Measurements from ENCODE around the gene ZBED4. TPM values are rescaled to one million over a fixed set of nuclear protein-coding genes. Genes with fewer than 3 reads are reported as not detected.
A peak's percentile ranks its signal among the peaks of the same experiment; 100 is the strongest.

Gene ZBED4
- total RNA-seq, 2 experiments from 2014 or later = 20.0 to 20.8 TPM

GRCh38 chr22:49906799-49907290, 53.2 kb downstream of the ZBED4 start:
- DNase-seq = no peak
- no peaks in the 10 kb centered on the region for H3K9me3 Mint-ChIP-seq
- peaks cover 27% of the 10 kb centered on the region for H3K36me3 Mint-ChIP-seq (ENCODE audit: low read depth)

GRCh38 chr22:49907807-49908206, 54.2 kb downstream of the ZBED4 start:
- Mint-ChIP-seq H3K36me3 (ENCODE audit: low read depth) (peaks cover 26% of the 10 kb centered on the region), H3K9me3 (no peaks in the 10 kb centered on the region), H3K4me1 (peaks cover 2% of the 10 kb centered on the region), H3K27me3 (no peaks in the 10 kb centered on the region), H3K4me3 (no peak overlapping the region), H3K27ac (no peak overlapping the region)
- ChIA-PET CTCF (no interaction called here), POLR2A (no interaction called here)
- no peak for DNase-seq

More at GRCh38 chr22:49906799-49907290, 53.2 kb downstream of the ZBED4 start:
- Mint-ChIP-seq H3K27me3 (no peaks in the 10 kb centered on the region), H3K4me1 (peaks cover 2% of the 10 kb centered on the region), H3K4me3 (no peak overlapping the region), H3K27ac (no peak overlapping the region)
- ChIA-PET CTCF (interaction anchor here (1.0 kb wide), 1 partner anchor 8 kb away, joined by 3 read pairs; no protein-coding TSS in a partner anchor), POLR2A (no interaction called here)

- Mint-ChIP-seq H3K27ac (no peak overlapping the region), H3K36me3 (ENCODE audit: low read depth) (peaks cover 13% of the 10 kb centered on the region), H3K4me1 (peaks cover 2% of the 10 kb centered on the region), H3K27me3 (no peaks in the 10 kb centered on the region), H3K4me3 (no peak overlapping the region), H3K9me3 (no peaks in the 10 kb centered on the region)
- ChIA-PET CTCF (no interaction called here), POLR2A (no interaction called here)
- DNase-seq = no peak
Measured at GRCh38 chr22:49909476-49910205, 56.0 kb downstream of the ZBED4 start.

- Mint-ChIP-seq H3K4me1 (peaks cover 4% of the 10 kb centered on the region), H3K4me3 (no peak overlapping the region), H3K27ac (no peak overlapping the region), H3K9me3 (no peaks in the 10 kb centered on the region), H3K36me3 (ENCODE audit: low read depth) (peaks cover 10% of the 10 kb centered on the region), H3K27me3 (no peaks in the 10 kb centered on the region)
- no peak for DNase-seq
- ChIA-PET POLR2A (no interaction called here), CTCF (no interaction called here)
Measured at GRCh38 chr22:49910229-49911155, 56.8 kb downstream of the ZBED4 start.

GRCh38 chr22:49911881-49912625, 58.4 kb downstream of the ZBED4 start:
- DNase-seq = no peak
- ChIA-PET CTCF (interaction anchor here (0.6 to 0.9 kb wide), 2 partner anchors 18 to 64 kb away, joined by 4 read pairs; no protein-coding TSS in a partner anchor), POLR2A (no interaction called here)
- Mint-ChIP-seq H3K27me3 (no peaks in the 10 kb centered on the region), H3K4me3 (no peak overlapping the region), H3K4me1 (peaks cover 11% of the 10 kb centered on the region), H3K36me3 (ENCODE audit: low read depth) (peaks cover 9% of the 10 kb centered on the region), H3K9me3 (no peaks in the 10 kb centered on the region), H3K27ac (no peak overlapping the region)

GRCh38 chr22:49913026-49913425, 59.4 kb downstream of the ZBED4 start:
- H3K9me3 Mint-ChIP-seq = no peaks in the 10 kb centered on the region
- H3K4me1 Mint-ChIP-seq = peaks cover 15% of the 10 kb centered on the region
- DNase-seq = no peak
- H3K4me3 Mint-ChIP-seq = no peak overlapping the region
- peaks cover 5% of the 10 kb centered on the region for H3K36me3 Mint-ChIP-seq (ENCODE audit: low read depth)
- no peaks in the 10 kb centered on the region for H3K27me3 Mint-ChIP-seq
- ChIA-PET POLR2A (no interaction called here), CTCF (interaction anchor here (0.9 kb wide), 1 partner anchor 65 kb away, joined by 4 read pairs; no protein-coding TSS in a partner anchor)
- no peak overlapping the region for H3K27ac Mint-ChIP-seq

GRCh38 chr22:49913446-49913845, 59.8 kb downstream of the ZBED4 start:
- POLR2A ChIA-PET = no interaction called here
- Mint-ChIP-seq H3K36me3 (ENCODE audit: low read depth) (peaks cover 5% of the 10 kb centered on the region), H3K27me3 (no peaks in the 10 kb centered on the region), H3K4me1 (peaks cover 15% of the 10 kb centered on the region), H3K9me3 (no peaks in the 10 kb centered on the region), H3K27ac (no peak overlapping the region), H3K4me3 (no peak overlapping the region)
- CTCF ChIA-PET = interaction anchor here (0.9 to 1.2 kb wide), 2 partner anchors 10 to 66 kb away, joined by 4 to 5 read pairs; no protein-coding TSS in a partner anchor
- DNase-seq = no peak

- Mint-ChIP-seq H3K4me3 (no peak overlapping the region), H3K9me3 (no peaks in the 10 kb centered on the region), H3K4me1 (peaks cover 15% of the 10 kb centered on the region), H3K27ac (no peak overlapping the region), H3K27me3 (no peaks in the 10 kb centered on the region), H3K36me3 (ENCODE audit: low read depth) (peaks cover 5% of the 10 kb centered on the region)
- ChIA-PET POLR2A (no interaction called here), CTCF (interaction anchor here (1.2 to 1.5 kb wide), 2 partner anchors 10 to 33 kb away, joined by 4 to 5 read pairs; no protein-coding TSS in a partner anchor)
- DNase-seq = no peak
Measured at GRCh38 chr22:49914256-49914655, 60.6 kb downstream of the ZBED4 start.

GRCh38 chr22:49915610-49916009, 62.0 kb downstream of the ZBED4 start:
- H3K27me3 Mint-ChIP-seq = no peaks in the 10 kb centered on the region
- peaks cover 28% of the 10 kb centered on the region for H3K4me1 Mint-ChIP-seq
- peaks cover 14% of the 10 kb centered on the region for H3K36me3 Mint-ChIP-seq (ENCODE audit: low read depth)
- POLR2A ChIA-PET = no interaction called here
- H3K9me3 Mint-ChIP-seq = no peaks in the 10 kb centered on the region
- H3K27ac Mint-ChIP-seq = no peak overlapping the region
- DNase-seq = no peak
- no peak overlapping the region for H3K4me3 Mint-ChIP-seq
- CTCF ChIA-PET = interaction anchor here (0.7 to 1.5 kb wide), 2 partner anchors 10 to 34 kb away, joined by 3 to 4 read pairs; no protein-coding TSS in a partner anchor

GRCh38 chr22:49916831-49917230, 63.2 kb downstream of the ZBED4 start:
- Mint-ChIP-seq H3K27ac (peak overlapping the region; percentile 90), H3K36me3 (ENCODE audit: low read depth) (peaks cover 16% of the 10 kb centered on the region), H3K9me3 (no peaks in the 10 kb centered on the region), H3K4me3 (peak overlapping the region; percentile 86), H3K27me3 (no peaks in the 10 kb centered on the region), H3K4me1 (peaks cover 29% of the 10 kb centered on the region)
- POLR2A ChIA-PET = interaction anchor here (0.7 kb wide), 1 partner anchor 37 kb away, joined by 6 read pairs; no protein-coding TSS in a partner anchor
- CTCF ChIA-PET = no interaction called here
- no peak for DNase-seq

GRCh38 chr22:49917974-49918910, 64.6 kb downstream of the ZBED4 start, which contains the start of the genes ALG12 and CRELD2:
Gene ALG12 (minus strand): TSS chr22:49918438. CDS start chr22:49913765, 4,673 bp downstream.
Gene CRELD2 (plus strand): TSS chr22:49918634. CDS start chr22:49918770, 136 bp downstream.
- Mint-ChIP-seq H3K36me3 (ENCODE audit: low read depth) (peaks cover 13% of the 10 kb centered on the region), H3K27ac (peak within 1 kb of the TSS; percentile 90), H3K9me3 (no peaks in the 10 kb centered on the region), H3K27me3 (no peaks in the 10 kb centered on the region), H3K4me1 (peaks cover 29% of the 10 kb centered on the region), H3K4me3 (peak within 1 kb of the TSS; percentile 86)
- CTCF ChIA-PET = no interaction called here
- peak; percentile 98 for DNase-seq
- POLR2A ChIA-PET = no interaction called here

Data from activated CD4-positive, alpha-beta T cell treated with anti-CD3 and anti-CD28 coated beads, Interleukin-2, amount 10 ng/mL, durations not matched to agents 7 days and 5 days (primary cell).